Parathyroid adenoma (tissue), 2 donors: ENCODE results near the gene TLR9.

Source experiments
- H2AFZ ChIP-seq: fragments of 300-600 bp; sonication (generic); one replicate; pipeline ENCODE4 v1.7.0; 2017; ENCODE audit warnings: antibody characterized with exemption, mild to moderate bottlenecking
- H3K27ac ChIP-seq: fragments of 300-600 bp; sonication (generic); one replicate; pipeline ENCODE4 v1.7.0; 2017
- H3K27me3 ChIP-seq: fragments of 300-600 bp; sonication (generic); one replicate; pipeline ENCODE4 v1.7.0; 2017; ENCODE audit warnings: low read length; ENCODE audit not compliant: control insufficient read depth, insufficient read depth
- H3K36me3 ChIP-seq: fragments of 300-600 bp; sonication (generic); one replicate; pipeline ENCODE4 v1.7.0; 2017; ENCODE audit warnings: low read length; ENCODE audit not compliant: control insufficient read depth, insufficient read depth
- H3K4me1 ChIP-seq: fragments of 300-600 bp; sonication (generic); one replicate; pipeline ENCODE4 v1.7.0; 2017; ENCODE audit warnings: control low read depth
- H3K4me2 ChIP-seq: fragments of 300-600 bp; sonication (generic); one replicate; pipeline ENCODE4 v1.7.0; 2017; ENCODE audit warnings: low read length
- H3K4me3 ChIP-seq: fragments of 300-600 bp; sonication (generic); one replicate; pipeline ENCODE4 v1.7.0; 2017; ENCODE audit warnings: low read depth, low read length
- H3K79me2 ChIP-seq: fragments of 300-600 bp; sonication (generic); one replicate; pipeline ENCODE4 v1.7.0; 2017; ENCODE audit warnings: control low read depth
- H3K9ac ChIP-seq: fragments of 300-600 bp; sonication (generic); one replicate; pipeline ENCODE4 v1.7.0; 2017; ENCODE audit warnings: mild to moderate bottlenecking
- H3K9me3 ChIP-seq: fragments of 300-600 bp; sonication (generic); one replicate; pipeline ENCODE4 v1.7.0; 2017; ENCODE audit warnings: low read length; ENCODE audit not compliant: control insufficient read depth
- CTCF ChIP-seq: fragments of 300-600 bp; sonication (generic); IDR thresholded peaks from one replicate; pipeline ENCODE4 v1.7.0; 2017; ENCODE audit warnings: antibody characterized with exemption, mild to moderate bottlenecking
- donor health status: primary hyperparathyroidism.

The TLR9 gene

GRCh38 chr3:52210037-52210436, 15.4 kb downstream of the TLR9 start:
- H3K4me1 ChIP-seq: no peaks in the 10 kb centered on the region

GRCh38 chr3:52208556-52208955, 16.9 kb downstream of the TLR9 start:
- H3K4me3 ChIP-seq: no peak overlapping the region
- no peak overlapping the region for H3K4me2 ChIP-seq
- H3K79me2 ChIP-seq: no peaks in the 10 kb centered on the region
- TF ChIP-seq CTCF: no peak
- H3K9me3 ChIP-seq: no peaks in the 10 kb centered on the region
- H3K36me3 ChIP-seq: no peaks in the 10 kb centered on the region
- no peak overlapping the region for H3K9ac ChIP-seq
- no peak overlapping the region for H3K27ac ChIP-seq
- no peak overlapping the region for H2AFZ ChIP-seq
- H3K4me1 ChIP-seq: no peaks in the 10 kb centered on the region
- no peaks in the 10 kb centered on the region for H3K27me3 ChIP-seq

More at GRCh38 chr3:52210037-52210436, 15.4 kb downstream of the TLR9 start:
- no peak for TF ChIP-seq CTCF
- H3K4me2 ChIP-seq: no peak overlapping the region
- H3K4me3 ChIP-seq: no peak overlapping the region
- no peak overlapping the region for H3K9ac ChIP-seq
- no peaks in the 10 kb centered on the region for H3K79me2 ChIP-seq
- no peak overlapping the region for H3K27ac ChIP-seq
- no peaks in the 10 kb centered on the region for H3K36me3 ChIP-seq
- H2AFZ ChIP-seq: no peak overlapping the region
- no peaks in the 10 kb centered on the region for H3K27me3 ChIP-seq
- no peaks in the 10 kb centered on the region for H3K9me3 ChIP-seq

GRCh38 chr3:52205727-52206372, 19.6 kb downstream of the TLR9 start:
- Histone ChIP-seq H3K4me3 (no peak overlapping the region), H2AFZ (no peak overlapping the region), H3K9me3 (no peaks in the 10 kb centered on the region), H3K9ac (no peak overlapping the region), H3K27ac (no peak overlapping the region), H3K4me1 (no peaks in the 10 kb centered on the region), H3K79me2 (no peaks in the 10 kb centered on the region), H3K4me2 (no peak overlapping the region), H3K27me3 (no peaks in the 10 kb centered on the region), H3K36me3 (no peaks in the 10 kb centered on the region)
- TF ChIP-seq CTCF: no peak

- H3K36me3 ChIP-seq: no peaks in the 10 kb centered on the region
- no peak overlapping the region for H3K27ac ChIP-seq
- H3K27me3 ChIP-seq: no peaks in the 10 kb centered on the region
- H3K4me1 ChIP-seq: no peaks in the 10 kb centered on the region
- H3K79me2 ChIP-seq: no peaks in the 10 kb centered on the region
- no peak overlapping the region for H3K4me2 ChIP-seq
- no peaks in the 10 kb centered on the region for H3K9me3 ChIP-seq
- H3K9ac ChIP-seq: no peak overlapping the region
- H2AFZ ChIP-seq: no peak overlapping the region
- TF ChIP-seq CTCF: no peak
- no peak overlapping the region for H3K4me3 ChIP-seq
Observed at GRCh38 chr3:52204337-52205073, 20.9 kb downstream of the TLR9 start.
